Measurements from ENCODE around the gene SUN1. TPM values are rescaled to one million over a fixed set of nuclear protein-coding genes. Genes with fewer than 3 reads are reported as not detected.

Gene SUN1
- polyA plus RNA-seq, 1 of the 3 experiments (the other 2 are of a cell fraction), result 369 TPM

DNA sequence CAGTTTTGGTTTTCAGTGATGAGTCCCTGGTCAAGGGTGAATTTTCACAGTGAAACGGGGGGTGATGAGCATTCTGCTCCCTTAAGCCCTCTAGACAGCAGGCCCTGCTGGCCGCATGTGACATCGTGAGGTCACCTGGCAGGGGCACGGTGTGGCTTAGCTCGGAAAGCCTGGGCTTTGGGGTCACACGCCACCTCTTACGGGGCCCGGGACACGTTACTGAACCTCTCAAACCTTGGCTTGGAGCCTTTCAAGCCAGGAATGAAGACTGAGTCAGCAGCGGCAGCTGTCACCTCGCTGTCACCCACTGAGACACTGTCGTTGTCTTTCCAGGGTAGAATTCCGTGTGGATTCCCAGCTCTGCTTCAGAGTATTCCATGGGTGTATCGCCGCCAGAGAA is 48.2 kb downstream of the SUN1 start:
- no peak overlapping the region for H3K27ac ChIP-seq (ENCODE audit: low read depth in 2 of 2, low read length in 1 of 2)

More for the DNA sequence above, 48.2 kb downstream of the SUN1 start:
- H3K4me2 ChIP-seq, result no peak overlapping the region
- H3K36me3 ChIP-seq (replicated peaks in 1 of 2; ENCODE audit: control insufficient read depth in 1 of 2, insufficient read depth in 2 of 2, low read length in 1 of 2), result peaks cover 9 to 15% of the 10 kb centered on the region in 2 experiments
- H3F3A ChIP-seq (replicated peaks; ENCODE audit: insufficient read depth), result peaks cover 9% of the 10 kb centered on the region
- no peaks in the 10 kb centered on the region for H3K27me3 ChIP-seq (ENCODE audit: insufficient read depth)
- 88% methylated on average over 11 of the region's 15 CpGs for WGBS (ENCODE audit: low lambda C conversion rate)
- H2AFZ ChIP-seq (ENCODE audit: low read depth), result no peak overlapping the region
- H3K79me2 ChIP-seq (ENCODE audit: insufficient read depth), result peaks cover 86% of the 10 kb centered on the region
- no peak overlapping the region for H3K9ac ChIP-seq
- H3K4me3 ChIP-seq (ENCODE audit: low read depth in 2 of 2, low read length in 1 of 2), result no peak overlapping the region
- peaks cover 11 to 15% of the 10 kb centered on the region in 2 experiments; a peak in 1 of 4 replicates for H3K4me1 ChIP-seq (ENCODE audit: control insufficient read depth in 1 of 2, insufficient read depth in 2 of 2, low read depth in 1 of 2, low read length in 1 of 2)
- no peaks in the 10 kb centered on the region for H3K9me3 ChIP-seq
- TF ChIP-seq EZH2phosphoT487 (IDR thresholded peaks at IDR 0.05; ENCODE audit: borderline replicate concordance, low read depth) (no peak), EP300 (IDR thresholded peaks at IDR 0.05; ENCODE audit: borderline replicate concordance in 1 of 2, low read depth in 1 of 2, low read length in 1 of 2) (no peak), PBX3 (IDR thresholded peaks at IDR 0.05) (no peak), TEAD4 (IDR thresholded peaks at IDR 0.05; ENCODE audit: borderline replicate concordance, insufficient read depth) (no peak), FOXM1 (IDR thresholded peaks at IDR 0.05; ENCODE audit: low read depth) (no peak), JUND (IDR thresholded peaks at IDR 0.05) (no peak), TCF12 (IDR thresholded peaks at IDR 0.05) (no peak), CHD2 (IDR thresholded peaks at IDR 0.05; ENCODE audit: low read length, partially characterized antibody) (no peak), RCOR1 (IDR thresholded peaks at IDR 0.05; ENCODE audit: low read length) (no peak), RFX5 (IDR thresholded peaks at IDR 0.05; ENCODE audit: low read length) (no peak), CTCF (IDR thresholded peaks at IDR 0.05) (no peak), RAD21 (IDR thresholded peaks at IDR 0.05; ENCODE audit: low read length) (no peak), NRF1 (IDR thresholded peaks at IDR 0.05; ENCODE audit: low read depth, low read length) (no peak), RXRA (IDR thresholded peaks at IDR 0.05; ENCODE audit: borderline replicate concordance, low read depth) (no peak), NFIC (IDR thresholded peaks at IDR 0.05; ENCODE audit: borderline replicate concordance) (no peak), MEF2A (IDR thresholded peaks at IDR 0.05; ENCODE audit: borderline replicate concordance, low read depth) (no peak)
- TF ChIP-seq, protein P1, sequence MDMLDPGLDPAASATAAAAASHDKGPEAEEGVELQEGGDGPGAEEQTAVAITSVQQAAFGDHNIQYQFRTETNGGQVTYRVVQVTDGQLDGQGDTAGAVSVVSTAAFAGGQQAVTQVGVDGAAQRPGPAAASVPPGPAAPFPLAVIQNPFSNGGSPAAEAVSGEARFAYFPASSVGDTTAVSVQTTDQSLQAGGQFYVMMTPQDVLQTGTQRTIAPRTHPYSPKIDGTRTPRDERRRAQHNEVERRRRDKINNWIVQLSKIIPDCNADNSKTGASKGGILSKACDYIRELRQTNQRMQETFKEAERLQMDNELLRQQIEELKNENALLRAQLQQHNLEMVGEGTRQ (IDR thresholded peaks at IDR 0.05; ENCODE audit: borderline replicate concordance, low read depth, low read length), result no peak
- peaks cover 76% of the 10 kb centered on the region for H4K20me1 ChIP-seq (ENCODE audit: insufficient read depth)
- CTCF ChIA-PET, result interaction anchor here (1.0 to 1.7 kb wide), 2 partner anchors 28 to 93 kb away, joined by 3 to 5 read pairs; no protein-coding TSS in a partner anchor
- DNase-seq, result no peak
- no peaks in the 10 kb centered on the region for H3K9me2 ChIP-seq
- POLR2A ChIA-PET, result no interaction called here
